T-cell (primary cell): Measurements from ENCODE around the gene AKAP9. TPM values are rescaled to one million over a fixed set of nuclear protein-coding genes. Genes with fewer than 3 reads are reported as not detected.
A peak's percentile ranks its signal among the peaks of the same experiment; 100 is the strongest.

ENCODE experiments used
- ATAC-seq, 4 experiments: fragments of 200-7000 bp in 3 of 4; fragments of 150-1000 bp in 1 of 4; cut with Tn5 transposase; replicated peaks in 1 of 4; 1 replicate in 3 of 4; 2 replicates in 1 of 4; pipeline ENCODE4 v1.10.0; 2021; ENCODE audit warnings: moderate library complexity in 3 of 4, mild to moderate bottlenecking in 2 of 4, moderate number of reproducible peaks in 1 of 4
- CTCF ChIA-PET, 2 donors: fragments of 300-600 bp; sonication (Branson Sonifier 250); formaldehyde crosslinking; loops; one replicate each; lab custom pipeline; 2022; ENCODE audit warnings: antibody characterized with exemption in 2 of 2; lab: Charles Lee
- POLR2A ChIA-PET, 2 donors: fragments of 300-600 bp; sonication (Branson Sonifier 250); formaldehyde crosslinking; loops; one replicate each; lab custom pipeline; 2022; ENCODE audit warnings: antibody characterized with exemption in 2 of 2; lab: Charles Lee
- DNase-seq, 35 experiments: peaks; one replicate each; pipeline versions ENCODE4 v3.0.0 to v3.0.0-alpha.2; 2013 to 2023
- H3K27ac ChIP-seq: one replicate; pipeline ENCODE4 v1.5.1; 2013; ENCODE audit warnings: low read length
- H3K27me3 ChIP-seq, 2 experiments: replicated peaks in 1 of 2; 1 replicate in 1 of 2; 2 replicates in 1 of 2; pipeline versions ENCODE4 v1.6.1 to v1.7.0; 2013; ENCODE audit warnings: low read length in 1 of 2, mixed read lengths in 1 of 2; ENCODE audit not compliant: control insufficient read depth in 2 of 2, insufficient read depth in 2 of 2; ENCODE audit errors: extremely low read depth in 1 of 2
- H3K36me3 ChIP-seq, 2 donors: 1 replicate in 1 of 2; 2 replicates in 1 of 2; pipeline versions ENCODE4 v1.6.1 to v1.7.0; 2013; ENCODE audit warnings: low read length in 1 of 2; ENCODE audit not compliant: control insufficient read depth in 2 of 2, insufficient read depth in 1 of 2; ENCODE audit errors: extremely low read depth in 1 of 2
- H3K4me1 ChIP-seq, 2 experiments: 1 replicate in 1 of 2; 2 replicates in 1 of 2; pipeline versions ENCODE4 v1.6.1 to v1.7.0; 2013; ENCODE audit warnings: low read length in 2 of 2, mixed read lengths in 1 of 2; ENCODE audit not compliant: insufficient read depth in 2 of 2, control insufficient read depth in 1 of 2; ENCODE audit errors: extremely low read depth in 1 of 2
- H3K4me3 ChIP-seq, 2 donors: 1 replicate in 1 of 2; 2 replicates in 1 of 2; pipeline versions ENCODE4 v1.5.1 to v1.7.0; 2013; ENCODE audit warnings: mild to moderate bottlenecking in 2 of 2, low read length in 1 of 2, moderate library complexity in 1 of 2; ENCODE audit not compliant: control insufficient read depth in 1 of 2; ENCODE audit errors: extremely low read depth in 1 of 2
- H3K9me3 ChIP-seq: 2 replicates; pipeline ENCODE4 v1.7.0; 2013
- H3K27ac Mint-ChIP-seq, 2 donors: one replicate each; pipeline ENCODE4 v1.8.0; 2020 to 2021; ENCODE audit warnings: mild to moderate bottlenecking in 2 of 2, mixed read lengths in 2 of 2
- H3K27me3 Mint-ChIP-seq, 2 donors: one replicate each; pipeline ENCODE4 v1.8.0; 2021 to 2022; ENCODE audit warnings: mixed read lengths in 2 of 2
- H3K36me3 Mint-ChIP-seq: one replicate; pipeline ENCODE4 v1.8.0; 2021; ENCODE audit warnings: mixed read lengths
- H3K4me1 Mint-ChIP-seq, 3 donors: one replicate each; pipeline ENCODE4 v1.8.0; 2020 to 2022; ENCODE audit warnings: mixed read lengths in 3 of 3, mild to moderate bottlenecking in 1 of 3
- H3K4me3 Mint-ChIP-seq, 3 donors: one replicate each; pipeline ENCODE4 v1.8.0; 2020 to 2022; ENCODE audit warnings: mild to moderate bottlenecking in 3 of 3, mixed read lengths in 3 of 3, moderate library complexity in 3 of 3
- H3K9me3 Mint-ChIP-seq, 3 donors: one replicate each; pipeline ENCODE4 v1.8.0; 2020 to 2022; ENCODE audit warnings: mixed read lengths in 3 of 3
- WGBS: methylation state at CpG from one replicate; pipeline ENCODE4 v1.1.5; 2013; ENCODE audit warnings: missing lambda C conversion rate; ENCODE audit not compliant: insufficient coverage; 5-methylcytosine and 5-hydroxymethylcytosine counted together
- total RNA-seq, 35 experiments: library from RNA in 6 of 35; stranded (reverse) in 6 of 35; fragments of 120-200 nt in 1 of 35; gene quantifications; one replicate each; pipeline versions ENCODE4 v1.2.1 to v1.2.4 and lab custom pipeline; 2013 to 2026

Gene AKAP9
- total RNA-seq, 5 donors from 2014 or later (not counting 1 experiment from before 2014, with no cell fraction given), result 59.6 to 83.3 (median 69.0) TPM

- peak overlapping the region; percentile 89 to 99 (median 95) for H3K4me3 Mint-ChIP-seq
- H3K9me3 Mint-ChIP-seq, result no peaks in the 10 kb centered on the region
- Histone ChIP-seq H3K27ac (peak overlapping the region; percentile 81), H3K27me3 (no peaks in the 10 kb centered on the region), H3K36me3 (no peaks in the 10 kb centered on the region), H3K4me3 (peak overlapping the region; percentile 52 to 98), H3K9me3 (no peaks in the 10 kb centered on the region), H3K4me1 (peaks cover 8 to 21% of the 10 kb centered on the region in 2 experiments)
- DNase-seq, result peak; percentile 15 to 70 (median 47)
- peaks cover 31 to 37% (median 34%) of the 10 kb centered on the region in 3 donors for H3K4me1 Mint-ChIP-seq
- CTCF ChIA-PET, result interaction anchor here in 1 of 2 donors (1.5 kb wide), 1 partner anchor 314 kb away, joined by 6 read pairs; the partner anchor contains the start of gene GATAD1
- peaks cover 11% of the 10 kb centered on the region for H3K36me3 Mint-ChIP-seq
- no peaks in the 10 kb centered on the region for H3K27me3 Mint-ChIP-seq
- 0% methylated on average over 42 of the region's 42 CpGs for WGBS
- peak; percentile 30 to 42 (median 38) for ATAC-seq
- H3K27ac Mint-ChIP-seq, result peak overlapping the region; percentile 94 to 99
- POLR2A ChIA-PET, result no interaction called here
Measured at GRCh38 chr7:92133737-92134270, 193.1 kb downstream of the AKAP9 start.

GRCh38 chr7:92134271-92135051 is 193.8 kb downstream of the AKAP9 start, which contains the start of gene CYP51A1:
Gene CYP51A1, minus strand, starts transcription at chr7:92134477. Its CDS starts 113 bp downstream, at chr7:92134364.
- H3K27me3 ChIP-seq, result no peaks in the 10 kb centered on the region
- ChIA-PET POLR2A (no interaction called here), CTCF (interaction anchor here in 1 of 2 donors (0.6 kb wide), 1 partner anchor 138 kb away, joined by 3 read pairs; no protein-coding TSS in a partner anchor)
- peak within 1 kb of the TSS; percentile 81 for H3K27ac ChIP-seq
- peak; percentile 85 to 98 (median 91) for DNase-seq
- ATAC-seq, result peak; percentile 86 to 90 (median 87)
- peak within 1 kb of the TSS; percentile 94 to 99 for H3K27ac Mint-ChIP-seq
- H3K27me3 Mint-ChIP-seq, result no peaks in the 10 kb centered on the region
- H3K36me3 ChIP-seq, result no peaks in the 10 kb centered on the region
- H3K9me3 Mint-ChIP-seq, result no peaks in the 10 kb centered on the region
- H3K4me1 ChIP-seq, result peaks cover 8 to 21% of the 10 kb centered on the region in 2 experiments
- under 1% methylated on average over 63 of the region's 73 CpGs for WGBS
- H3K36me3 Mint-ChIP-seq, result peaks cover 11% of the 10 kb centered on the region
- H3K4me3 ChIP-seq, result peak within 1 kb of the TSS; percentile 52 to 98
- H3K4me3 Mint-ChIP-seq, result peak within 1 kb of the TSS; percentile 89 to 99 (median 95)
- H3K9me3 ChIP-seq, result no peaks in the 10 kb centered on the region
- H3K4me1 Mint-ChIP-seq, result peaks cover 31 to 37% (median 34%) of the 10 kb centered on the region in 3 donors

GRCh38 chr7:92135052-92135889 is 194.6 kb downstream of the AKAP9 start:
- peak overlapping the region; percentile 81 for H3K27ac ChIP-seq
- CTCF ChIA-PET, result no interaction called here
- peak in 8 of 35 experiments; percentile 0 to 17 (median 3) for DNase-seq

GRCh38 chr7:92137557-92137956 is 196.9 kb downstream of the AKAP9 start:
- Mint-ChIP-seq H3K4me3 (no peak overlapping the region), H3K27ac (no peak overlapping the region), H3K27me3 (no peaks in the 10 kb centered on the region), H3K36me3 (no peaks in the 10 kb centered on the region), H3K4me1 (peaks cover 21 to 26% (median 23%) of the 10 kb centered on the region in 3 donors), H3K9me3 (no peaks in the 10 kb centered on the region)
- H3K4me1 ChIP-seq, result peaks cover 8 to 21% of the 10 kb centered on the region in 2 experiments
- no peaks in the 10 kb centered on the region for H3K27me3 ChIP-seq
- DNase-seq (no peak), ATAC-seq (no peak)
- H3K36me3 ChIP-seq, result no peaks in the 10 kb centered on the region
- no peak overlapping the region for H3K27ac ChIP-seq
- ChIA-PET CTCF (no interaction called here), POLR2A (interaction anchor here (0.6 to 0.7 kb wide), 2 partner anchors 437 to 467 kb away, joined by 3 to 4 read pairs; no protein-coding TSS in a partner anchor)
- 100% methylated on average over 1 of the region's 2 CpGs for WGBS
- H3K4me3 ChIP-seq, result no peak overlapping the region
- no peaks in the 10 kb centered on the region for H3K9me3 ChIP-seq

More at GRCh38 chr7:92135052-92135889, 194.6 kb downstream of the AKAP9 start:
- no peaks in the 10 kb centered on the region for H3K36me3 ChIP-seq
- Mint-ChIP-seq H3K27ac (peak overlapping the region; percentile 94 to 99), H3K27me3 (no peaks in the 10 kb centered on the region), H3K4me3 (peak overlapping the region; percentile 89 to 99 (median 95)), H3K9me3 (no peaks in the 10 kb centered on the region), H3K4me1 (peaks cover 31 to 37% (median 34%) of the 10 kb centered on the region in 3 donors), H3K36me3 (peaks cover 6% of the 10 kb centered on the region)
- no peak for ATAC-seq
- WGBS, result 32% methylated on average over 9 of the region's 21 CpGs
- peaks cover 8 to 21% of the 10 kb centered on the region in 2 experiments for H3K4me1 ChIP-seq
- POLR2A ChIA-PET, result no interaction called here
- peak overlapping the region; percentile 52 to 98 for H3K4me3 ChIP-seq
- H3K9me3 ChIP-seq, result no peaks in the 10 kb centered on the region
- H3K27me3 ChIP-seq, result no peaks in the 10 kb centered on the region

GRCh38 chr7:92141161-92141560 is 200.5 kb downstream of the AKAP9 start:
- Mint-ChIP-seq H3K4me3 (no peak overlapping the region), H3K27ac (no peak overlapping the region), H3K9me3 (no peaks in the 10 kb centered on the region), H3K4me1 (peaks cover 0 to 2% (median 0%) of the 10 kb centered on the region in 3 donors), H3K36me3 (no peaks in the 10 kb centered on the region), H3K27me3 (no peaks in the 10 kb centered on the region)
- no peak overlapping the region for H3K27ac ChIP-seq
- no peaks in the 10 kb centered on the region for H3K9me3 ChIP-seq
- DNase-seq (no peak), ATAC-seq (no peak)
- H3K36me3 ChIP-seq, result no peaks in the 10 kb centered on the region
- ChIA-PET CTCF (interaction anchor here in 1 of 2 donors (1.2 kb wide), 1 partner anchor 265 kb away, joined by 6 read pairs; no protein-coding TSS in a partner anchor), POLR2A (interaction anchor here in 1 of 2 donors (0.8 kb wide), 1 partner anchor 161 kb away, joined by 5 read pairs; no protein-coding TSS in a partner anchor)
- 58% methylated on average over 2 of the region's 7 CpGs for WGBS
- no peaks in the 10 kb centered on the region for H3K4me1 ChIP-seq
- no peaks in the 10 kb centered on the region for H3K27me3 ChIP-seq
- no peak overlapping the region for H3K4me3 ChIP-seq
